Measurements from ENCODE around the gene RASGRP1. TPM values are rescaled to one million over a fixed set of nuclear protein-coding genes. Genes with fewer than 3 reads are reported as not detected.
A peak's percentile ranks its signal among the peaks of the same experiment; 100 is the strongest.

Gene RASGRP1
- total RNA-seq, 1 donor from 2014 or later: not detected

GRCh38 chr15:38541026-38541425, 23.6 kb downstream of the RASGRP1 start:
- intact Hi-C loops (cut with DNase I): no loop called here
- no peaks in the 10 kb centered on the region for H3K27me3 ChIP-seq
- no peaks in the 10 kb centered on the region for H3K36me3 ChIP-seq
- no peak for TF ChIP-seq CTCF (IDR thresholded peaks at IDR 0.05)
- H3K27ac ChIP-seq: no peak overlapping the region
- no peak overlapping the region for H3K4me3 ChIP-seq
- no peaks in the 10 kb centered on the region for H3K9me3 ChIP-seq
- DNase-seq (ENCODE audit: low spot score in 2 of 2): no peak
- H3K4me1 ChIP-seq: no peaks in the 10 kb centered on the region

GRCh38 chr15:38540510-38540909, 24.1 kb downstream of the RASGRP1 start:
- Histone ChIP-seq H3K36me3 (no peaks in the 10 kb centered on the region), H3K27me3 (no peaks in the 10 kb centered on the region), H3K4me1 (no peaks in the 10 kb centered on the region), H3K4me3 (no peak overlapping the region), H3K9me3 (no peaks in the 10 kb centered on the region), H3K27ac (no peak overlapping the region)
- no peak for DNase-seq (ENCODE audit: low spot score in 2 of 2)
- TF ChIP-seq CTCF (IDR thresholded peaks at IDR 0.05): no peak
- intact Hi-C loops (cut with DNase I): no loop called here

- DNase-seq (ENCODE audit: low spot score in 2 of 2): no peak
Measured at GRCh38 chr15:38539008-38539343, 25.6 kb downstream of the RASGRP1 start.

GRCh38 chr15:38538328-38539007, 26.1 kb downstream of the RASGRP1 start:
- H3K27me3 ChIP-seq: no peaks in the 10 kb centered on the region
- DNase-seq (ENCODE audit: low spot score in 2 of 2): no peak
- no peak for TF ChIP-seq CTCF (IDR thresholded peaks at IDR 0.05)
- no peak overlapping the region for H3K27ac ChIP-seq
- no peak overlapping the region for H3K4me3 ChIP-seq
- intact Hi-C loops (cut with DNase I): no loop called here
- no peaks in the 10 kb centered on the region for H3K36me3 ChIP-seq
- no peaks in the 10 kb centered on the region for H3K4me1 ChIP-seq
- H3K9me3 ChIP-seq: no peaks in the 10 kb centered on the region

More at GRCh38 chr15:38539008-38539343, 25.6 kb downstream of the RASGRP1 start:
- H3K9me3 ChIP-seq: no peaks in the 10 kb centered on the region
- intact Hi-C loops (cut with DNase I): no loop called here
- H3K27me3 ChIP-seq: no peaks in the 10 kb centered on the region
- TF ChIP-seq CTCF (IDR thresholded peaks at IDR 0.05): no peak
- H3K27ac ChIP-seq: no peak overlapping the region
- no peaks in the 10 kb centered on the region for H3K4me1 ChIP-seq
- no peak overlapping the region for H3K4me3 ChIP-seq
- no peaks in the 10 kb centered on the region for H3K36me3 ChIP-seq

- intact Hi-C loops (cut with DNase I): no loop called here
- Histone ChIP-seq H3K9me3 (no peaks in the 10 kb centered on the region), H3K36me3 (no peaks in the 10 kb centered on the region), H3K4me3 (no peak overlapping the region), H3K27me3 (no peaks in the 10 kb centered on the region), H3K27ac (no peak overlapping the region), H3K4me1 (no peaks in the 10 kb centered on the region)
- no peak for TF ChIP-seq CTCF (IDR thresholded peaks at IDR 0.05)
- peak in 1 of 2 donors; percentile 65 for DNase-seq (ENCODE audit: low spot score in 2 of 2)
Measured at GRCh38 chr15:38536201-38536676, 28.4 kb downstream of the RASGRP1 start.

Data from ascending aorta (tissue), 2 donors.